ENCODE measurements around the gene IGFALS. TPM values are rescaled to one million over a fixed set of nuclear protein-coding genes. Genes with fewer than 3 reads are reported as not detected.

IGFALS gene
- total RNA-seq, 1 experiment from 2014 or later, result not detected

DNA sequence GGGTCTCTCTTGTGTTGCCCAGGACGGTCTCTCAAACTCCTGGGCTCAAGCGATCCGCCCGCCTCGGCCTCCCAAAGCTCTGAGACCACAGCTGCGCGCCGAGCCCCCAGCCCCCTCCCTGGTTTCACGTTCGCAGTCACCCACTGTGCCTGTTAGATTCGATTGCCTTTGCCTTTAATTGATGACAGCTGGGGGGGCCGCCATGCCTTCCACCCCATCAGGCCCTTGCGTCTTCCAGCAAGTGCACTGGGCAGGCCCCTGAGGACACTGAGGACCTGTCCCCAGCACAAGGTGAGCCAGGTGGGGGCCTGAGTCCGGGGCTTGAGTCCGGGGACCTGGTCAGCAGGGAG is 3.3 kb downstream of the IGFALS start:
- peak; percentile 0 for DNase-seq (ENCODE audit: low read depth)

GRCh38 chr16:1789643-1790045 is 3.9 kb downstream of the IGFALS start:
- peak; percentile 0 for DNase-seq (ENCODE audit: low read depth)

GRCh38 chr16:1788708-1789100 is 4.8 kb downstream of the IGFALS start:
- peak; percentile 1 for DNase-seq (ENCODE audit: low read depth)

- peak; percentile 0 for DNase-seq (ENCODE audit: low read depth)
These were observed 5.3 kb downstream of the IGFALS start for GRCh38 chr16:1788095-1788707.

DNA sequence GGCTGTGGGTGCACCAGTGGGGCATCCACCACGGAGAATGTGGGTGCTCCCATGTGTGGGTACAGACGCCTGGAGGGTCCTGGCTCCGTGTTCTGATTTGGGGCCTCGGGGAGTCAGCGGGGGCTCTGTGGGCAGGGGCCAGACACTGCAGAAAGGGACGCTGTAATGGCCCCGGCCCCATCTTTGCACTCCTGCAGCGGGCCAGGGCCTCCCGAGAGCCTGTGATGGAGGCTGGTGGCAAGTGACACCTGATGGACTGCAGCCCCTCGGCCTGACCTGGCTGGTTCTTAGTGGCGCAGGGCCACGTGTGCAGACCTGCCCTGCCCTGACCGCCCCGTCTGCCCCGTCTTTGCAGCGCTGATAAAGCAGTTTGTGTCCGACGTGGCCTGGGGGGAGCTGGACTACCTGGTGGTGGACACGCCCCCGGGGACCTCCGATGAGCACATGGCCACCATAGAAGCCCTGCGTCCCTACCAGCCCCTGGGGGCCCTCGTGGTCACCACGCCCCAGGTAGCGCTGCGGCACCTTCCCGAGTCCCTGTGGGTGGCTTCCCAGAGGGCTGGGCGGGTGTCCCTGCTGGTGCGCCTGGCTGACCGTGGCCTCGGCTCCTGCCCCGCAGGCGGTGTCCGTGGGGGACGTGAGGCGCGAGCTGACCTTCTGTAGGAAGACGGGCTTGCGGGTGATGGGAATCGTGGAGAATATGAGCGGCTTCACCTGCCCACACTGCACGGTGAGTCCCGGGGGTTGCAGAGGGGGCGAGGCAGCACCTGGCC is 6.0 kb downstream of the IGFALS start:
- DNase-seq (ENCODE audit: low read depth), result peak; percentile 1

DNA sequence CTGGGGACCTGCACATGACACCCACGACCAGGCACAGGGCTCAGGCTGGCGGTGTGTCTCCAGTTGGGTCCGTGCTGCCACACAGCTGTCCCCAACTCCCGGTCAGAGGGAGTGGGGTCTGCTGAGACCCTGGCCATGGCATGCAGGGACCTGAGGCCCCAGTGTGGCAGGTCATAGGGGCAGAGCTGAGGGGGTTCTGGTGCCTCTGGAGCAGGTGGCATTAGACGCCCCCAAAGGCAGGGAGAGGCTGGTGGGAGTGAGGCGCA is 6.5 kb downstream of the IGFALS start:
- peak; percentile 0 for DNase-seq (ENCODE audit: low read depth)

- peak; percentile 2 for DNase-seq (ENCODE audit: low read depth)
These were observed 7.1 kb downstream of the IGFALS start for GRCh38 chr16:1786242-1787055.

GRCh38 chr16:1785846-1786170 is 7.7 kb downstream of the IGFALS start:
- DNase-seq (ENCODE audit: low read depth), result no peak

DNA sequence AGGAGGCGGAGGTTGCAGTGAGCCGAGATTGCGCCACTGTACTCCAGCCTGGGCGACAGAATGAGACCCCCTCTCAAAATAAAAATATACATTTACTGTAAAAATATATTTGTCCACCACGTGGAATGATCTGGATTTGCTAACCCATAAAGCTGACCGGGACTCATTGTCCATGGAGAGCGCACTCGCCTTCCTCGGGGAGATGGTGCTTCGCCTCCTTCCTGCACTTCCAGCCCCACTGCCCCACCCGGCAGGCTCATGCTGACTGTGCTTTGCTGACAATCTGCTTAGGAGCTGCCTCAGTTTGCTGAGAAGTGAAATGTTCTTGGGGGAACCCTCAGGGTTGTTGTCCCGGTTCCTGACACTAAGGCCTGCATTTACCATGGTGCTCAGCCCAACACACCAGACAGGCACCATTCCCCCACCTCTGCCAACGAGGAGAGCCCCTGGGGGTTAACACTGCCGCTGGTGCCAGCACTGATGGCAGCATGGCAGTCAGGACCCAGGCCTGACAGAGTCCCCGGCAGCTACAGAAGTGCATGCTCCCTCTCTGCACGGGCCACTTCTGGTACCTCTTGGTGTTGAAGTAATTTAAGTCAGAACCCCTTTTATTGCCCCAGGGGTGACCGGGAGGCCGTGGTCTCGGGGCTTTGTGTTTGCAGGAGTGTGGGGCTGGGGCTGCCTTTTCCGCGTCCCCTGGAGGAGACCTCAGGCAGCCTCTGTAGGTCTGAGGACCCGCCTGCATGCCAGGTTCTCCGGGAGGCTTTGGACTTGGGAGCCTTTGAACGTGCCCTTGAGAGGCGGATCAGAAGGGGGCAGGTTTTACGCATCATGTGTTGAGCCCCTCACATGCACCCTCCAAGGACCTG is 8.3 kb downstream of the IGFALS start:
- peak; percentile 0 for DNase-seq (ENCODE audit: low read depth)

DNA sequence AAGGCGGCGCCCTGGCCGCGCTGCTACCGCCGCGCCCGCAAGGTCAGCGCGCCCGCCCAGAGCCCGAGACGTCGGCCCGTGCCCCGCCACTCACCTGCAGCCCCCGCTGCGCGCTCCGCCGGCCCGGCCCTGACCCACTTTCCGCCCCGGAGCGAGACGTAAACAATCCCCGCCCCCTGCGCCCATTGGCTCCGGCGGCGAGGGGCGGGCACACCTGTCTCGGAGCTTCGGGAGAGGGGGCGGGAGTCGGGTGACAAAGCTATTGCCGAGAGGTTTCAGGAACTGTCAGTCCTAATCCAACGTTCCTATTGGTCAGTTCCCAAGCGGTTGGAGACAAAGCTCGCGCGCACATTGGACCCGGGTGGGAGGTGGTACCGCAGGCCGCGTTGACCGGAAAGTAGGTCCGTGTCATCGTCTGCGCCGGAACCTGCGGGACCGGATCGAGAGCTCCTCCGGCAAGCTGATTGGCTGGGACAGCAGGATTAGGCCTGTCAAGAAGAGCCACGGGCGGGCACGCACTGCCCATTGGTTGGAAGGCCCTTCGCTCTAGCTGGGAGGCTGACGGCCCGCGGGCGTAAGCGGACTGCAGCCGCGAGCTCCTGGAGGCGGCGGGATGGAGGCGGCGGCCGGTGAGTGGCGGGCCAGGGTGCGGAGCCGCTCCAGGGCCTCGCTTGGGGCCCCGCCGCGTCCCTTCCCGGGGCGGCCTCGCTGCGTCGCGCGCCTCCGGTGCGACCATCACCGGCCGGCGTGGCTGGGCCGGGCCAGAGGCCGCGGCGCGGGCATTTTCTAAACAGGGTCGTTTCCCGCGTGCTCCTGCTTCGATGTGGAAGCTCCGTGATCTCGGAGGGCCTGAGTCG is 10.9 kb downstream of the IGFALS start, which contains the start of the genes NUBP2 and SPSB3:
Gene NUBP2, plus strand, starts transcription at position 553 of the 857 bp plus-strand sequence. Its CDS starts 61 bp downstream, at position 614.
Gene SPSB3, minus strand, starts transcription at position 164 of the 857 bp plus-strand sequence. CDS start 1,088 bp downstream, outside the sequence.
- DNase-seq (ENCODE audit: low read depth), result peak; percentile 100

- DNase-seq (ENCODE audit: low read depth), result peak; percentile 27
These were observed 11.6 kb downstream of the IGFALS start for GRCh38 chr16:1781758-1782407.

DNA sequence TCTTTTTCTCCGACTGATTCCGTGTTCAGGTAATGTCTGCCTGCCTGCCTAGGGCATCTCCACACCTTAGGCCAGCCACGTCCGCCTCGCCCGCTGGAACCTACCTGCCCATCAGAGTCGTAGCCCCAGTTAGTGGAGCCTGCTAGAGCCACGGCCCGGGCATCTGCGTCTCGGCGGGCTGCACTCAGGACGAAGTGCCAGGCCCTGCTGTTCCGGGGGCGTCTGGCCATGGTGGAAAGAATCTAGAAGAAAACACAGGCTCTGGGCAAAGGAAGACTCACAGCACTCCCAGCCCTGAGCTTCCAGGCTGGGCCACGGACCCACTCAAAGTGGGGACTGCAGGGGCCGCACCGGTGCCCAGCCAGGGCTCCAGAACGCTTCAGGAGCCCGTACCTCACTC is 12.3 kb downstream of the IGFALS start:
- no peak for DNase-seq (ENCODE audit: low read depth)

DNA sequence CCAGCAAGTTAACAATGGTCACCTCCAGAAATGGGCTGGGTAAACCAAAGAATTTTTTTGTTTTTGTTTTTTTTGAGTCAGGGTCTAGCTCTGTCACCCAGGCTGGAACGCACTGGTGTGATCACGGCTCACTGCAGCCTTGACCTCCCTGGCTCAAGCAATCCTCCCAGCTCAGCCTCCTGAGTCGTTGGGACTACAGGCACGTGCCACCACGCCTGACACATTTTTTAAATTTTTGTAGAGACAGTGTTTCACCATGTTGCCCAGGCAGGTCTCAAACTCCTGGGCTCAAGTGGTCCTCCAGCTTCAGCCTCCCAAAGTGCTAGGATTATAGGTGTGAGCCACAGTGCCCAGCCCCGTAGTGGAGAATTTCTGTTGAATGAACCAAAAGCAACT is 12.8 kb downstream of the IGFALS start:
- DNase-seq (ENCODE audit: low read depth), result no peak

GRCh38 chr16:1779741-1780676 is 13.5 kb downstream of the IGFALS start:
- DNase-seq (ENCODE audit: low read depth), result no peak

DNA sequence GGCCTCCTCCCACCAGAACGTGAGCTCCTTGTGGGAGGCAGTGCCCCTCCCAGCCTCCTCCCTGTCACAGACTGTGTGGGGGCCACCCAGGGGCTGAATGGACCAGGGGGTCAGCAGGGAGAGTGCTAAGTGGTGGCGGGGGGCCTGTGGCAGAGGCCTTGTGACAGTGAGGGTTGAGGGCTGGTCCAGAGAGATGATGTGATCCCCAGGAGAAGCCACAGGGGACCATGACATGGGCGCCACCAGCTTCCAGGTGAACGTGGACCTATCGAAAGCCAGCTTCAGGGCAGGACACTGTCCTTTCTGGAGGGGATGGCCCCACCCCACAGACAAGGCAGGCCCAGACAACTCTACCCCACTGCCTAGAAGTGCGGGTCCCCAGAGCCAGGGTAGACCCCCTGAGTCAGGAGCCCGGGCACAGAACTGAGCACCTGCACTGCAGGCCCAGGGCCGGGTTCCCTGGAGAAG is 14.2 kb downstream of the IGFALS start:
- DNase-seq (ENCODE audit: low read depth), result no peak

GRCh38 chr16:1778200-1779179 is 15.0 kb downstream of the IGFALS start:
- no peak for DNase-seq (ENCODE audit: low read depth)

- DNase-seq (ENCODE audit: low read depth), result no peak
These were observed 15.9 kb downstream of the IGFALS start for GRCh38 chr16:1777375-1778199.

Data from Daoy (cell line).